B cell (primary cell): Measurements from ENCODE around the gene RABL6. TPM values are rescaled to one million over a fixed set of nuclear protein-coding genes. Genes with fewer than 3 reads are reported as not detected.

Experiments
- ATAC-seq: fragments of 200-7000 bp; cut with Tn5 transposase; one replicate; pipeline ENCODE4 v1.10.0; 2021; ENCODE audit warnings: low read depth, mild to moderate bottlenecking, moderate number of reproducible peaks, moderate library complexity
- CTCF ChIA-PET: fragments of 350-600 bp; sonication (Branson Sonifier 250); formaldehyde crosslinking; loops from one replicate; lab custom pipeline; 2021; ENCODE audit warnings: antibody characterized with exemption, inconsistent platforms; lab: Charles Lee
- POLR2A ChIA-PET: fragments of 350-600 bp; sonication (Branson Sonifier 250); formaldehyde crosslinking; loops from one replicate; lab custom pipeline; 2021; ENCODE audit warnings: antibody characterized with exemption; lab: Charles Lee
- DNase-seq: peaks from one replicate; pipeline ENCODE4 v3.0.0; 2013
- H2AFZ ChIP-seq: 2 replicates; pipeline ENCODE4 v1.6.1; 2012; ENCODE audit warnings: mild to moderate bottlenecking, low read depth, low read length; ENCODE audit not compliant: insufficient read depth, poor library complexity, severe bottlenecking
- H3K27ac ChIP-seq, 2 donors: 1 replicate in 1 of 2; 2 replicates in 1 of 2; pipeline ENCODE4 v1.5.1; 2012 to 2013; ENCODE audit warnings: low read length in 2 of 2, mild to moderate bottlenecking in 2 of 2, moderate library complexity in 1 of 2
- H3K27me3 ChIP-seq, 4 experiments: fragments of 200-600 bp in 1 of 4; sonication (generic) in 1 of 4; replicated peaks in 1 of 4; 1 replicate in 2 of 4; 2 replicates in 2 of 4; pipeline versions ENCODE4 v1.6.1 to v1.7.0; 2013 to 2016; ENCODE audit warnings: low read length in 3 of 4, mild to moderate bottlenecking in 2 of 4, mixed read lengths in 1 of 4, moderate library complexity in 1 of 4; ENCODE audit not compliant: insufficient read depth in 4 of 4, control insufficient read depth in 3 of 4; ENCODE audit errors: control extremely low read depth in 1 of 4
- H3K36me3 ChIP-seq, 2 experiments: replicated peaks in 1 of 2; 1 replicate in 1 of 2; 2 replicates in 1 of 2; pipeline versions ENCODE4 v1.6.1 to v1.7.1; 2013; ENCODE audit warnings: low read length in 1 of 2; ENCODE audit not compliant: insufficient read depth in 2 of 2, control insufficient read depth in 1 of 2; ENCODE audit errors: control extremely low read depth in 1 of 2, extremely low read depth in 1 of 2
- H3K4me1 ChIP-seq, 2 donors: fragments of 200-600 bp in 1 of 2; sonication (generic) in 1 of 2; 1 replicate in 1 of 2; 2 replicates in 1 of 2; pipeline versions ENCODE4 v1.5.1 to v1.6.1; 2013 to 2017; ENCODE audit warnings: low read length in 2 of 2; ENCODE audit not compliant: control insufficient read depth in 2 of 2, insufficient read depth in 2 of 2
- H3K4me2 ChIP-seq: replicated peaks from 2 replicates; pipeline ENCODE3; 2012; ENCODE audit warnings: mild to moderate bottlenecking, low read depth, low read length; ENCODE audit not compliant: poor library complexity, severe bottlenecking
- H3K4me3 ChIP-seq, 5 experiments: fragments of 200-600 bp in 1 of 5; sonication (generic) in 1 of 5; 1 replicate in 3 of 5; 2 replicates in 2 of 5; pipeline versions ENCODE4 v1.5.1 to v1.7.0; 2011 to 2016; ENCODE audit warnings: low read length in 4 of 5, mild to moderate bottlenecking in 4 of 5, low read depth in 2 of 5, control low read depth in 1 of 5, moderate library complexity in 1 of 5; ENCODE audit not compliant: insufficient read depth in 1 of 5; ENCODE audit errors: control extremely low read depth in 1 of 5, extremely low read depth in 1 of 5
- H3K79me2 ChIP-seq: fragments of 200-600 bp; sonication (generic); one replicate; pipeline ENCODE4 v1.6.0; 2016; ENCODE audit warnings: low read length; ENCODE audit not compliant: control insufficient read depth, insufficient read depth
- H3K9ac ChIP-seq: fragments of 200-600 bp; sonication (generic); 2 replicates; pipeline ENCODE4 v1.6.1; 2017; ENCODE audit warnings: mild to moderate bottlenecking, low read length, moderate library complexity
- H3K9me3 ChIP-seq, 3 donors: one replicate each; pipeline versions ENCODE4 v1.6.1 to v1.7.1; 2013; ENCODE audit warnings: low read length in 2 of 3; ENCODE audit not compliant: control insufficient read depth in 2 of 3, insufficient read depth in 1 of 3; ENCODE audit errors: control extremely low read depth in 1 of 3
- H4K20me1 ChIP-seq: 2 replicates; pipeline ENCODE4 v1.6.0; 2012; ENCODE audit warnings: mild to moderate bottlenecking, low read length; ENCODE audit not compliant: insufficient read depth, control insufficient read depth, poor library complexity, severe bottlenecking
- H3K27ac Mint-ChIP-seq: one replicate; pipeline ENCODE4 v1.8.0; 2021; ENCODE audit warnings: mixed read lengths
- H3K27me3 Mint-ChIP-seq: one replicate; pipeline ENCODE4 v1.8.0; 2021; ENCODE audit warnings: mixed read lengths
- H3K4me1 Mint-ChIP-seq: one replicate; pipeline ENCODE4 v1.8.0; 2021; ENCODE audit warnings: mixed read lengths
- H3K4me3 Mint-ChIP-seq: one replicate; pipeline ENCODE4 v1.8.0; 2021; ENCODE audit warnings: mixed read lengths
- H3K9me3 Mint-ChIP-seq: one replicate; pipeline ENCODE4 v1.8.0; 2022; ENCODE audit warnings: mixed read lengths; ENCODE audit not compliant: insufficient read depth
- CTCF ChIP-seq: fragments of 200-600 bp; IDR thresholded peaks from one replicate; pipeline ENCODE4 v1.8.0; 2022; ENCODE audit warnings: antibody characterized with exemption, mild to moderate bottlenecking
- EZH2 ChIP-seq: IDR thresholded peaks from 2 replicates; pipeline ENCODE4 v1.6.1; 2012; ENCODE audit warnings: borderline replicate concordance, low read depth, mild to moderate bottlenecking, moderate library complexity, low read length; ENCODE audit not compliant: insufficient read depth, poor library complexity, severe bottlenecking
- WGBS: methylation state at CpG from one replicate; pipeline ENCODE4 v1.1.5; 2013; ENCODE audit warnings: missing lambda C conversion rate; ENCODE audit not compliant: insufficient coverage; 5-methylcytosine and 5-hydroxymethylcytosine counted together
- intact Hi-C: fragments of 100-400 bp; cut with micrococcal nuclease; formaldehyde crosslinking; loops from one replicate; pipeline ENCODE4 v1.10.0; 2022
- polyA plus RNA-seq: library from polyadenylated mRNA; depleted of rRNA; stranded (reverse); fragments of >200 nt; gene quantifications from 2 replicates; pipeline ENCODE4 v1.2.3, GENCODE V29; 2012
- total RNA-seq, 2 donors: library from RNA; stranded (reverse); fragments of 120-200 nt in 1 of 2; gene quantifications; 1 replicate in 1 of 2; 2 replicates in 1 of 2; pipeline versions ENCODE4 v1.2.3 to v1.2.4, GENCODE V29; 2013 to 2022

Gene RABL6
- total and polyA plus RNA-seq, 2 donors (not counting 1 experiment from before 2014, with no cell fraction given), result 33.6 to 70.5 TPM

- no peak for ATAC-seq
- TF ChIP-seq EZH2 (no peak), CTCF (no peak)
- Histone ChIP-seq H3K9me3 (no peaks in the 10 kb centered on the region), H3K36me3 (peaks cover 0 to 20% of the 10 kb centered on the region in 2 experiments), H3K27ac (no peak overlapping the region), H3K4me1 (peaks cover 9% of the 10 kb centered on the region in 2 donors), H3K9ac (no peak overlapping the region), H4K20me1 (peaks cover 45% of the 10 kb centered on the region), H3K4me3 (no peak overlapping the region), H3K27me3 (no peaks in the 10 kb centered on the region), H3K79me2 (peaks cover 69% of the 10 kb centered on the region), H2AFZ (no peak overlapping the region), H3K4me2 (no peak overlapping the region)
- ChIA-PET POLR2A (no interaction called here), CTCF (interaction anchor here (0.9 to 1.5 kb wide), 4 partner anchors 17 to 253 kb away, joined by 3 read pairs; partner anchors contain the start of gene AJM1)
- Mint-ChIP-seq H3K9me3 (no peaks in the 10 kb centered on the region), H3K4me3 (no peak overlapping the region), H3K27ac (no peak overlapping the region), H3K4me1 (peaks cover 23% of the 10 kb centered on the region), H3K27me3 (no peaks in the 10 kb centered on the region)
- DNase-seq, result no peak
- intact Hi-C loops, result no loop called here
- 98% methylated on average over 11 of the region's 13 CpGs for WGBS
Observed at GRCh38 chr9:136814725-136815421, 7.1 kb downstream of the RABL6 start.

- H3K9me3 ChIP-seq, result no peaks in the 10 kb centered on the region
- intact Hi-C loops, result no loop called here
- no peak overlapping the region for H3K27ac Mint-ChIP-seq
- no peak for TF ChIP-seq CTCF
- TF ChIP-seq EZH2, result no peak
- no peaks in the 10 kb centered on the region for H3K27me3 ChIP-seq
- H3K4me2 ChIP-seq, result no peak overlapping the region
- no peak overlapping the region for H3K4me3 Mint-ChIP-seq
- H3K4me1 ChIP-seq, result peaks cover 9% of the 10 kb centered on the region in 2 donors
- no peak for DNase-seq
- CTCF ChIA-PET, result interaction anchor here (0.9 to 1.5 kb wide), 5 partner anchors 17 to 253 kb away, joined by 3 to 4 read pairs (median 3); partner anchors contain the start of gene AJM1
- POLR2A ChIA-PET, result no interaction called here
- peaks cover 0 to 18% of the 10 kb centered on the region in 2 experiments for H3K36me3 ChIP-seq
- H3K27ac ChIP-seq, result no peak overlapping the region
- peaks cover 43% of the 10 kb centered on the region for H4K20me1 ChIP-seq
- no peak overlapping the region for H3K4me3 ChIP-seq
- H3K79me2 ChIP-seq, result peaks cover 67% of the 10 kb centered on the region
- no peaks in the 10 kb centered on the region for H3K27me3 Mint-ChIP-seq
- no peak for ATAC-seq
- no peaks in the 10 kb centered on the region for H3K9me3 Mint-ChIP-seq
- no peak overlapping the region for H2AFZ ChIP-seq
- H3K4me1 Mint-ChIP-seq, result peaks cover 20% of the 10 kb centered on the region
- WGBS, result 50% methylated on average over 1 of the region's 1 CpG
- no peak overlapping the region for H3K9ac ChIP-seq
Observed at GRCh38 chr9:136815422-136815782, 7.7 kb downstream of the RABL6 start.
